GM21515 (cell line): ENCODE data around the gene CORT.
"Not testable (repeated sequence)": the region's sequence is repeated elsewhere in the genome, so short reads cannot be mapped to it uniquely, and the experiment has no call there.

Experiments
- ATAC-seq: cut with Tn5 transposase; IDR thresholded peaks from one replicate; pipeline ENCODE4 v1.9.1; 2021; ENCODE audit not compliant: unreplicated experiment

The CORT gene

GRCh38 chr1:10449751-10450150, at the start of gene CORT:
Gene CORT (plus strand): TSS chr1:10450031. CDS start chr1:10450224, 193 bp downstream.
- ATAC-seq: no peak

- no peak for ATAC-seq
Observed at GRCh38 chr1:10401281-10401680, 48.5 kb upstream of the CORT start.

- ATAC-seq: no peak
Observed at GRCh38 chr1:10402729-10403274, 47.0 kb upstream of the CORT start.

- ATAC-seq: no peak
Observed at GRCh38 chr1:10407201-10407600, 42.6 kb upstream of the CORT start.

- no peak for ATAC-seq
Observed at GRCh38 chr1:10415211-10415930, 34.5 kb upstream of the CORT start.

- ATAC-seq: not testable (repeated sequence)
Observed at GRCh38 chr1:10415967-10416366, 33.9 kb upstream of the CORT start.

GRCh38 chr1:10418741-10419140, 31.1 kb upstream of the CORT start:
- ATAC-seq: not testable (repeated sequence)

GRCh38 chr1:10419351-10419750, 30.5 kb upstream of the CORT start:
- no peak for ATAC-seq

- ATAC-seq: no peak
Observed at GRCh38 chr1:10421637-10422036, 28.2 kb upstream of the CORT start.

GRCh38 chr1:10424034-10424433, 25.8 kb upstream of the CORT start:
- ATAC-seq: no peak

GRCh38 chr1:10424651-10425050, 25.2 kb upstream of the CORT start:
- no peak for ATAC-seq

GRCh38 chr1:10425826-10426534, 23.9 kb upstream of the CORT start:
- not testable (repeated sequence) for ATAC-seq

GRCh38 chr1:10426535-10426848, 23.3 kb upstream of the CORT start:
- not testable (repeated sequence) for ATAC-seq

GRCh38 chr1:10428984-10429383, 20.8 kb upstream of the CORT start:
- no peak for ATAC-seq

- ATAC-seq: peak; percentile 17
Observed at GRCh38 chr1:10429868-10430215, 20.0 kb upstream of the CORT start.

- peak; percentile 75 for ATAC-seq
Observed at GRCh38 chr1:10430216-10431069, 19.4 kb upstream of the CORT start, which contains the start of gene CENPS. Gene CENPS (plus strand): TSS chr1:10430433. CDS start chr1:10430518, 85 bp downstream.

GRCh38 chr1:10431070-10431730, 18.6 kb upstream of the CORT start:
- no peak for ATAC-seq

- no peak for ATAC-seq
Observed at GRCh38 chr1:10432910-10433700, 16.7 kb upstream of the CORT start.

- no peak for ATAC-seq
Observed at GRCh38 chr1:10433790-10434189, 16.0 kb upstream of the CORT start.

- ATAC-seq: no peak
Observed at GRCh38 chr1:10434590-10434989, 15.2 kb upstream of the CORT start.
